Neural progenitor cell (in vitro differentiated cells): ENCODE data around the gene RAB6B.

ENCODE experiments used
- EZH2 ChIP-seq: fragments of 200-600 bp; sonication (generic); IDR thresholded peaks from 2 replicates; pipeline ENCODE4 v1.6.1; 2017; ENCODE audit warnings: antibody characterized with exemption, mild to moderate bottlenecking, moderate library complexity
- EZH2phosphoT487 ChIP-seq: fragments of 200-600 bp; sonication (generic); IDR thresholded peaks from 2 replicates; pipeline ENCODE4 v1.6.1; 2017; ENCODE audit warnings: antibody characterized with exemption
- TF ChIP-seq, protein P1 (sequence below): fragments of 200-600 bp; sonication (generic); IDR thresholded peaks from 2 replicates; pipeline ENCODE4 v1.5.1; 2017; ENCODE audit warnings: antibody characterized with exemption, mild to moderate bottlenecking

GRCh38 chr3:133805384-133805701, 90.3 kb downstream of the RAB6B start:
- TF ChIP-seq, protein P1, sequence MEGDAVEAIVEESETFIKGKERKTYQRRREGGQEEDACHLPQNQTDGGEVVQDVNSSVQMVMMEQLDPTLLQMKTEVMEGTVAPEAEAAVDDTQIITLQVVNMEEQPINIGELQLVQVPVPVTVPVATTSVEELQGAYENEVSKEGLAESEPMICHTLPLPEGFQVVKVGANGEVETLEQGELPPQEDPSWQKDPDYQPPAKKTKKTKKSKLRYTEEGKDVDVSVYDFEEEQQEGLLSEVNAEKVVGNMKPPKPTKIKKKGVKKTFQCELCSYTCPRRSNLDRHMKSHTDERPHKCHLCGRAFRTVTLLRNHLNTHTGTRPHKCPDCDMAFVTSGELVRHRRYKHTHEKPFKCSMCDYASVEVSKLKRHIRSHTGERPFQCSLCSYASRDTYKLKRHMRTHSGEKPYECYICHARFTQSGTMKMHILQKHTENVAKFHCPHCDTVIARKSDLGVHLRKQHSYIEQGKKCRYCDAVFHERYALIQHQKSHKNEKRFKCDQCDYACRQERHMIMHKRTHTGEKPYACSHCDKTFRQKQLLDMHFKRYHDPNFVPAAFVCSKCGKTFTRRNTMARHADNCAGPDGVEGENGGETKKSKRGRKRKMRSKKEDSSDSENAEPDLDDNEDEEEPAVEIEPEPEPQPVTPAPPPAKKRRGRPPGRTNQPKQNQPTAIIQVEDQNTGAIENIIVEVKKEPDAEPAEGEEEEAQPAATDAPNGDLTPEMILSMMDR: no peak
- TF ChIP-seq EZH2 (no peak), EZH2phosphoT487 (no peak)
